Ovary (tissue), 3 donors: ENCODE data around the gene SYNGAP1.

Experiments
- EP300 ChIP-seq: sonication (generic); formaldehyde crosslinking; IDR thresholded peaks from one replicate; pipeline ENCODE4 v1.6.1; 2017; ENCODE audit warnings: antibody characterized with exemption
- TF ChIP-seq, protein P1 (sequence below), 3 donors: fragments of 450-650 bp in 2 of 3; fragments of 200-600 bp in 1 of 3; IDR thresholded peaks; one replicate each; pipeline versions ENCODE4 v1.5.1 to v1.8.0; 2016 to 2022; ENCODE audit warnings: antibody characterized with exemption in 3 of 3, mild to moderate bottlenecking in 1 of 3
- donor health status: DM: no; HTN: no; CAD: no.

DNA sequence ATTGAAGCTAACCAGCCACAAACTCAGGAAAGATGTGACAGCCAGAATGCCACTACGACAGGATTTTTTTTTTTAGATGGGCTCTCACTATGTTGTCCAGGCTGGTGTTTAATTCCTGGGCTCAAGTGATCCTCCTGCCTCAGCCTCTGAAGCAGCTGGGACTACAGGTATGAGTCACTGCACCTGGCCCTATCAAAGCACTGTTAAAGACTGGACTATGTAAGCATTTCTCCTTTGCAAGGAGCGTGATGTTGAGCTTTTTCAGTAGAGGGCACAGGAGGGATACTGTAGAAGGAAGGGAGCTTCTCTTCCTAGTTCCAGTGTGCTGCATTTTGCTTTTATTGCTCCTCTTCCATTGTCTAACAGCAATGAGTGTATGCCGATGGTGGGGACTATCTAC, 70.3 kb downstream of the SYNGAP1 start:
- TF ChIP-seq, protein P1, sequence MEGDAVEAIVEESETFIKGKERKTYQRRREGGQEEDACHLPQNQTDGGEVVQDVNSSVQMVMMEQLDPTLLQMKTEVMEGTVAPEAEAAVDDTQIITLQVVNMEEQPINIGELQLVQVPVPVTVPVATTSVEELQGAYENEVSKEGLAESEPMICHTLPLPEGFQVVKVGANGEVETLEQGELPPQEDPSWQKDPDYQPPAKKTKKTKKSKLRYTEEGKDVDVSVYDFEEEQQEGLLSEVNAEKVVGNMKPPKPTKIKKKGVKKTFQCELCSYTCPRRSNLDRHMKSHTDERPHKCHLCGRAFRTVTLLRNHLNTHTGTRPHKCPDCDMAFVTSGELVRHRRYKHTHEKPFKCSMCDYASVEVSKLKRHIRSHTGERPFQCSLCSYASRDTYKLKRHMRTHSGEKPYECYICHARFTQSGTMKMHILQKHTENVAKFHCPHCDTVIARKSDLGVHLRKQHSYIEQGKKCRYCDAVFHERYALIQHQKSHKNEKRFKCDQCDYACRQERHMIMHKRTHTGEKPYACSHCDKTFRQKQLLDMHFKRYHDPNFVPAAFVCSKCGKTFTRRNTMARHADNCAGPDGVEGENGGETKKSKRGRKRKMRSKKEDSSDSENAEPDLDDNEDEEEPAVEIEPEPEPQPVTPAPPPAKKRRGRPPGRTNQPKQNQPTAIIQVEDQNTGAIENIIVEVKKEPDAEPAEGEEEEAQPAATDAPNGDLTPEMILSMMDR (IDR thresholded peaks at IDR 0.05), result no peak
- no peak for TF ChIP-seq EP300
